ENCODE measurements around the gene DEPP1.
A peak's percentile ranks its signal among the peaks of the same experiment; 100 is the strongest.
"Not testable (repeated sequence)": the region's sequence is repeated elsewhere in the genome, so short reads cannot be mapped to it uniquely, and the experiment has no call there.

The DEPP1 gene, protein sequence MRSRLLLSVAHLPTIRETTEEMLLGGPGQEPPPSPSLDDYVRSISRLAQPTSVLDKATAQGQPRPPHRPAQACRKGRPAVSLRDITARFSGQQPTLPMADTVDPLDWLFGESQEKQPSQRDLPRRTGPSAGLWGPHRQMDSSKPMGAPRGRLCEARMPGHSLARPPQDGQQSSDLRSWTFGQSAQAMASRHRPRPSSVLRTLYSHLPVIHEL

DNA sequence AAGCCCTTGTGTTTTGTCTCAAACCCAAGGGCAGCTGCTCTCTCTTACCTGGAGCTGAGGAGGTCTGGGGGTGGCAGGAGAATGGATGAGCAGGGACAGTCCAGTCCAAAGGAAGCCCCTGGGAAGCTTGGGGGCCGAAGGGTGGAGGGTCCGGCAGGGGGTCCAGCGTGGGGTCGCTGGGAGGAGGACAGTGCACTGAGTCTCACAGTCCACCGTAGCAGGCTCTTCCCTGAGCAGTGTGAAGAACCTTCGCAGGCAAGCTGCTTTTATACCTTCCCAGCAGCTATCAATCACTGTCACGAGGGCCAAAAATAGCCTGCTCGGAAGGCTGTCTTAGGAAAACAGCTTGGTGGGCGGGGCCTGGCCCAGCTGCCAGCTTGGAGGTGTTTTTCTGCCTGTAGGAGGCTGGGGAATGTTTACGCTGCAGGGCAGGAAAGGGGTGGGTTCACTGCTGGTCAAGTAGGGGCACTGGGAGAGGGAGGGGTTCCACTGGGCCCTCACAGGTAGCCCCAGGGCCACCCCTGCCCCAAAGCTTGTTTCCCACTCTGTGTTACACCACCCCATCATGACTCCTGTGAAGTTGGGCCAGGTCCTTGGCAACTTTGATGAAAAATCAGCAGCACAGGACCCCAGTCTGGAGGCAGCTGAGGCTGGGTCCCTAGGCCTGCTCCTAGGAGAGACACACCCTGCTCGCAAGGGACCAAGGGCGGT lies at the start of gene DEPP1:
TSS of gene DEPP1 (minus strand) at position 240 of the 711 bp plus-strand sequence. CDS start 779 bp downstream, outside the sequence.
- Histone ChIP-seq H3K4me3 (ENCODE audit: low read length) (peak within 1 kb of the TSS; percentile 18), H3K27me3 (ENCODE audit: insufficient read depth, low read length) (no peaks in the 10 kb centered on the region), H3K9me3 (ENCODE audit: low read length) (no peaks in the 10 kb centered on the region), H2AFZ (ENCODE audit: low read depth, low read length) (peak within 1 kb of the TSS; percentile 44), H3K4me1 (ENCODE audit: insufficient read depth, low read length) (peaks cover 39% of the 10 kb centered on the region), H3K36me3 (ENCODE audit: insufficient read depth, low read length) (no peaks in the 10 kb centered on the region)

DNA sequence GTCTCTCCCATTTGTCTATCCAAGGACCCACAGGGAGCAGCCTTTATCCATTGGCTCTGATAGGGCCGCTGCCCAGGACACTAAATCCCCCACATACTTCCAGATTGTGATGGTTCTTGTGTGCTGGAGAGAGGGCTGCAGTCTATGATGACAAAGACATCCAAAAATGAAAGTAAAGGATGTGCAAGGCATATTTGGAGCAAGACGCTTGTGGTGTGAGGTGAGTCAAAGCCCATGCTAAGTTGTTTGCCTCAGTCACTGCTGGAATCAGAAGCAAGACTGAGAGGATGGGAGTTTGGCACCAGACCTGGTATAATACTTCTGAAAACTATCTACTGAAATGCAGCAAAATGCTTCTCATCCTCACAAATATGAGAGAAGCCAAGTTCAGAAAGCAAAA lies 44.8 kb upstream of the DEPP1 start:
- H2AFZ ChIP-seq (ENCODE audit: low read depth, low read length), result no peak overlapping the region
- H3K9me3 ChIP-seq (ENCODE audit: low read length), result no peaks in the 10 kb centered on the region
- H3K27me3 ChIP-seq (ENCODE audit: insufficient read depth, low read length), result no peaks in the 10 kb centered on the region
- H3K36me3 ChIP-seq (ENCODE audit: insufficient read depth, low read length), result no peaks in the 10 kb centered on the region
- no peaks in the 10 kb centered on the region for H3K4me1 ChIP-seq (ENCODE audit: insufficient read depth, low read length)
- H3K4me3 ChIP-seq (ENCODE audit: low read length), result no peak overlapping the region

DNA sequence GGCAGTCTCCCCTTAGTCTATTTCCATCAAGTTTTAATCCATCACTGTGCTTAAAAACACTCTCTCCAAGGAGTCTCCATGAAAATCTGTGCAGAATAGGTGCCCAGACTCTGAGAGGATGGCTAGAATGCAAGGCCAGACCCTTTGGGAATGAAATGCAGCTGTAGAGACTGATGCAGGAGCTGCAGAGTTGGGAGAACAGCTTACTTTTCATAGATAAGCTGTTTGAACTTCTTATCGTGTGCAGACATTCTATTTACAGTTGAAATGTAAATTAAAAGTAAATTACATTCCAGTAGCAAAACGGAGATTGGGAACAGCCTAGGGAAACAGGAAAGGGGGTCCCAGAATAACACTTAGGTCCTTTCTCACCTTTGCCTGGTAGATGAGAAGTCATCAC lies 37.0 kb upstream of the DEPP1 start:
- H3K9me3 ChIP-seq (ENCODE audit: low read length), result no peaks in the 10 kb centered on the region
- H3K27me3 ChIP-seq (ENCODE audit: insufficient read depth, low read length), result no peaks in the 10 kb centered on the region
- H3K4me1 ChIP-seq (ENCODE audit: insufficient read depth, low read length), result no peaks in the 10 kb centered on the region
- no peak overlapping the region for H2AFZ ChIP-seq (ENCODE audit: low read depth, low read length)
- no peaks in the 10 kb centered on the region for H3K36me3 ChIP-seq (ENCODE audit: insufficient read depth, low read length)
- no peak overlapping the region for H3K4me3 ChIP-seq (ENCODE audit: low read length)

DNA sequence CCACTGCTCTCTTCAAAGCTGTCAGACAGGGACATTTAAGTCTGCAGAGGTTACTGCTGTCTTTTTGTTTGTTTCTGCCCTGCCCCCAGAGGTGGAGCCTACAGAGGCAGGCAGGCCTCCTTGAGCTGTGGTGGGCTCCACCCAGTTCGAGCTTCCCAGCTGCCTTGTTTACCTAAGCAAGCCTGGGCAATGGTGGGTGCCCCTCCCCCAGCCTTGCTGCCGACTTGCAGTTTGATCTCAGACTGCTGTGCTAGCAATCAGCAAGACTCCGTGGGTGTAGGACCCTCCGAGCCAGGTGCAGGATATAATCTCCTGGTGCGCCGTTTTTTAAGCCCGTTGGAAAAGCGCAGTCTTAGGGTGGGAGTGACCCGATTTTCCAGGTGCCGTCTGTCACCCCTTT lies 35.9 kb upstream of the DEPP1 start:
- H3K36me3 ChIP-seq (ENCODE audit: insufficient read depth, low read length); H3K27me3 ChIP-seq (ENCODE audit: insufficient read depth, low read length); H3K4me1 ChIP-seq (ENCODE audit: insufficient read depth, low read length); H3K4me3 ChIP-seq (ENCODE audit: low read length); H2AFZ ChIP-seq (ENCODE audit: low read depth, low read length); H3K9me3 ChIP-seq (ENCODE audit: low read length): not testable (repeated sequence)

DNA sequence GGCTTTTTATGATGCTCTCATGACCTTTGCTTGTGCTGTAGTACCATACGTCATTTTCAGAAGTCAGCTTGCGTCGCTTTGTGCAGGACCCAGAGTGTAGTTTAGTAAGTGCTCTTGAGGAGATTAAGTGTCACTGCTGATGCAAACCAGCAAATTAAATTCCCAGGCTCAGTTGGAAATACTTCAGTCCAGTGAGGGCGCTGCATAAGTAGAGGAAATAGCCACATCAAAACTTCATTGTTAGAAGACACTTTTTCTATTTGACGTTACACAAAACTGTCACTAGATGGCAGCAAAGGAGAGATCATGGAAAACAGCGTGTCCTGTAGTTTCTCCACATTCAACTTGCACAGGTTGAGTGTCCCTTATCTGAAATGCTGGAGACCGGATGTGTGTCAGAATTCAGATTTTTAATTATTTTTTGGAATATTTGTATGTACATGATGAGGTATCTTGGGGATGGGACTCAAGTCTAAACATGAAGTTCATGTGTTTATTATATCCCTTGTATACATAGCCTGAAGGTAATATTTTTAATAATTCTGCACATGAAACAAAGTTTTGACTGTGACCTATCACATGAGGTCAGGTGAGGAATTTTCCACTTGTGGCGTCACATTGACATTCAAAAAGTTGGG lies 30.0 kb upstream of the DEPP1 start:
- H2AFZ ChIP-seq (ENCODE audit: low read depth, low read length), result no peak overlapping the region
- H3K9me3 ChIP-seq (ENCODE audit: low read length), result peaks cover 5% of the 10 kb centered on the region
- no peaks in the 10 kb centered on the region for H3K27me3 ChIP-seq (ENCODE audit: insufficient read depth, low read length)
- no peak overlapping the region for H3K4me3 ChIP-seq (ENCODE audit: low read length)
- H3K36me3 ChIP-seq (ENCODE audit: insufficient read depth, low read length), result peaks cover 15% of the 10 kb centered on the region
- H3K4me1 ChIP-seq (ENCODE audit: insufficient read depth, low read length), result no peaks in the 10 kb centered on the region

DNA sequence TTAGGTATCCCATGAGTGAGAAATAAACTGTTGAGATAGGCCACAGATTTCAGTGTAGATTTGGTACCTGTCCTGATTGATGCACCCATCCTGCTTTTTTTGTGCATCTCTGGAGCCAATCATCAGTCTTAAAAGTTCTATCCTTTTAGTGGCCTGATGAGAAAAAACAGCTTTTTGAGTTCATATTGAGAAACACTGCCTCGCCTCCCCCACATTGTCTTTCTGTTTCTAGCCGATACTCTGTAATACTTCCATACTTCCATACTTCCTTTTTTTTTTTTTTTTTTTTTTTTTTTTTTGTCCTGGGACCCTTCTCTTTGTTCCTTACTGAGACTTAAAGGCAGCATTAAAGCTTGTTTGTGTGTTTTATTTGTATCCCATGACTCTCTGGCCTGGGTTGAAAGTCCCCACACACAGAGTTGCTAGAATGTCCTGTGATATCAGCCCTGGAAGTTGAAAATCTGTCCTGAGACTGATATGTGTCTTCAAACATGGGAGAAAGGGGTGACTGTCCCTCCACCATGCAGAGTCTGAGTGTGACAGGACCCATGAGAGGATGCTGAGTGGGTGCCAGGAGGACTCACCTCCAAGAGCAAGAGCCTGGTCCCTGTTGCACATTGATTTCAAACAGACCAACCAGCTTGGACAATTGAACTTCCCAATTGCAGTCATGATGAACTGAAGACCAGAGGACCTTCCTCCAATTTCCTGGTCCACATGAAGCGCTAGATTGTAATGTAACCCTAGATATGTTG lies 27.8 kb upstream of the DEPP1 start:
- Histone ChIP-seq H3K9me3 (ENCODE audit: low read length) (peaks cover 10% of the 10 kb centered on the region), H2AFZ (ENCODE audit: low read depth, low read length) (no peak overlapping the region), H3K27me3 (ENCODE audit: insufficient read depth, low read length) (no peaks in the 10 kb centered on the region), H3K4me3 (ENCODE audit: low read length) (no peak overlapping the region), H3K4me1 (ENCODE audit: insufficient read depth, low read length) (peaks cover 5% of the 10 kb centered on the region), H3K36me3 (ENCODE audit: insufficient read depth, low read length) (peaks cover 21% of the 10 kb centered on the region)

DNA sequence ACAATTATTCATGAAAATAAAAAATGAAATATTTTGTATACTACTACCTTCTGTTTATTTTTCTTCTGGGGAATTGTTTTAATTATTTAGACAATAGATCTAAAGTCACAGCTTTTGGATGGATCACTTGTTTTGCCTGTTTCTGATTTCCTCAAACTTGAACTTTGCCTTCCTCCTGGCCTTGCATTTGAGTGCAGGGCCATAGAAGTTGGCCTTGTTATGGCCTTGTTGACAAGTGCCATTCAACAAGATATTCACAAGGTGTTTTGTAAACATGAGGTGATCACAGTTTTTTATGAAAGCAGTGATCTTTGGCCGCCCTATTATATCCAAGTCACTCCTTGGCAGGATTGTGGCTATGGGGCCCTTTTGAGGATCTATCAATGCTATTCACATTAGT lies 26.7 kb upstream of the DEPP1 start:
- Histone ChIP-seq H3K4me1 (ENCODE audit: insufficient read depth, low read length) (peaks cover 7% of the 10 kb centered on the region), H2AFZ (ENCODE audit: low read depth, low read length) (no peak overlapping the region), H3K27me3 (ENCODE audit: insufficient read depth, low read length) (no peaks in the 10 kb centered on the region), H3K9me3 (ENCODE audit: low read length) (peaks cover 10% of the 10 kb centered on the region), H3K36me3 (ENCODE audit: insufficient read depth, low read length) (peaks cover 21% of the 10 kb centered on the region), H3K4me3 (ENCODE audit: low read length) (no peak overlapping the region)

DNA sequence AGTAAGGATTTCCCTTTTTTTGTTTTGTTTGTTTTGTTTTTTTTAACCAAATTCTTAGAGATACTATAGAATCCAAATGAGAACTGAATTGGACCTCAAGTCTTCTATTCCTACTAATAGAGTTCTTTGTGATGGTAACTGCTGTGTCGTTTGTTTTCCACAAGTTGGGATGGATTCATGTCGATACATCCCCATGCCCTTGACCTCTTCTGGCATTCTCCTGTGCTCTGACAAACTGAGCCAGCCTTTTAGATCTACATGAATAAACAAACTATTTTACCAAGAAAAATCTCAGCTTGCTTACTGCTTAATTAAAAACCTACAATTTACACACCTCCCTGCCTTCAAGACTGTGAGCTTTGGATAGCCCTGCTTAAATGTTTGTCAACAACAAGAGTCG lies 26.1 kb upstream of the DEPP1 start:
- H3K36me3 ChIP-seq (ENCODE audit: insufficient read depth, low read length), result peaks cover 21% of the 10 kb centered on the region
- H3K9me3 ChIP-seq (ENCODE audit: low read length), result peaks cover 10% of the 10 kb centered on the region
- H3K4me3 ChIP-seq (ENCODE audit: low read length), result no peak overlapping the region
- H3K4me1 ChIP-seq (ENCODE audit: insufficient read depth, low read length), result peaks cover 12% of the 10 kb centered on the region
- H2AFZ ChIP-seq (ENCODE audit: low read depth, low read length), result no peak overlapping the region
- no peaks in the 10 kb centered on the region for H3K27me3 ChIP-seq (ENCODE audit: insufficient read depth, low read length)

DNA sequence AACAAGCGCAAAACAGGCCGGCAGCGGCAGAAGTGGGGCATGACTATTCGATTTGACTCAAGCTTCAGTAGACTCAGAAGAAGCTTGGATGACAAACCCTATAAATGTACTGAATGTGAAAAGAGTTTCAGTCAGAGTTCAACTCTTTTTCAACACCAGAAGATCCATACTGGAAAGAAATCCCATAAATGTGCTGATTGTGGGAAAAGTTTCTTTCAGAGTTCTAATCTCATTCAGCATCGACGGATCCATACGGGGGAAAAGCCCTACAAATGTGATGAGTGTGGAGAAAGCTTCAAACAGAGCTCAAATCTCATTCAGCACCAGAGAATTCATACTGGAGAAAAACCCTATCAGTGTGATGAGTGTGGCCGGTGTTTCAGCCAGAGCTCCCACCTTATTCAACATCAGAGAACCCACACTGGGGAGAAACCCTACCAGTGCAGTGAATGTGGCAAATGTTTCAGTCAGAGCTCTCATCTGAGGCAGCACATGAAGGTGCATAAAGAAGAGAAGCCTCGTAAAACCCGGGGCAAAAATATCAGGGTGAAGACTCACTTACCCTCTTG lies 24.9 kb upstream of the DEPP1 start:
- peaks cover 10% of the 10 kb centered on the region for H3K9me3 ChIP-seq (ENCODE audit: low read length)
- peaks cover 21% of the 10 kb centered on the region for H3K36me3 ChIP-seq (ENCODE audit: insufficient read depth, low read length)
- no peaks in the 10 kb centered on the region for H3K27me3 ChIP-seq (ENCODE audit: insufficient read depth, low read length)
- H2AFZ ChIP-seq (ENCODE audit: low read depth, low read length), result no peak overlapping the region
- H3K4me1 ChIP-seq (ENCODE audit: insufficient read depth, low read length), result peaks cover 12% of the 10 kb centered on the region
- no peak overlapping the region for H3K4me3 ChIP-seq (ENCODE audit: low read length)

DNA sequence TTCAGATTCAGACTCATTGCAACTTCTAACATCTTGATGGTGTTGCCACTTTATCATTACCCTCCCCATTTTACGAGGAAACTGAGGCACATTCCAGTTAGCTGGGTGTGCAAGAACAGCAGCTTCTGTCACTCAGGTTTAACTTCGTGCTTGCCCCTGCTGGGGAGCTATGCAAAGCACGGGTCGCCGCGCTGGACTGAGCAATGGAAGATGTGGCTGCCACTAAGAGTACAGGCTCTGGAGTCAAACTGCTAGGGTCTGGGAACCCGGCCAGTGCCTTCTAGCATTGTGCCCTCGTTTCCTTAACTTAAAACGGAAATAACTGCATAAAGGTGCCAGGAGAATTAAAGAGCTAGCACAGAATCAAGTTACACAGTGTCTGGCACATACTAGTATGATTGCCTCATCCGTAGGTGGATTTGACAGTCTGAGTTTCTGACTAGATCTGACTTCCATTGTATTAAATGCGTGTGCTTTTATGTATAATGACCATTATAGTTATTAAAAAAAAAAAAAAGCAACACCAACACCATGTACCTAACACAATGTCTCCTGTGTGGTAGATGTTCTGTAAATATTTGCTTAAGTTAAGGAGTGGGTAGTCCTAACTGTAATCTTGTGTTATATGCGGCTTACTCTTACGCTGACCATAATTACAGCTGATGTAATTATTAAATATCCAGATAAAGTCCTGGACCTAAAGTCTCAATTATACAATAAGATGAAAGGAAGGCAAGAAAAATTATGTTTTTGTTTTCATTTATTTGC lies 23.0 kb upstream of the DEPP1 start:
- H3K4me3 ChIP-seq (ENCODE audit: low read length), result peak overlapping the region; percentile 62
- peaks cover 21% of the 10 kb centered on the region for H3K36me3 ChIP-seq (ENCODE audit: insufficient read depth, low read length)
- peaks cover 10% of the 10 kb centered on the region for H3K9me3 ChIP-seq (ENCODE audit: low read length)
- H2AFZ ChIP-seq (ENCODE audit: low read depth, low read length), result peak overlapping the region; percentile 4
- no peaks in the 10 kb centered on the region for H3K27me3 ChIP-seq (ENCODE audit: insufficient read depth, low read length)
- peaks cover 12% of the 10 kb centered on the region for H3K4me1 ChIP-seq (ENCODE audit: insufficient read depth, low read length)

DNA sequence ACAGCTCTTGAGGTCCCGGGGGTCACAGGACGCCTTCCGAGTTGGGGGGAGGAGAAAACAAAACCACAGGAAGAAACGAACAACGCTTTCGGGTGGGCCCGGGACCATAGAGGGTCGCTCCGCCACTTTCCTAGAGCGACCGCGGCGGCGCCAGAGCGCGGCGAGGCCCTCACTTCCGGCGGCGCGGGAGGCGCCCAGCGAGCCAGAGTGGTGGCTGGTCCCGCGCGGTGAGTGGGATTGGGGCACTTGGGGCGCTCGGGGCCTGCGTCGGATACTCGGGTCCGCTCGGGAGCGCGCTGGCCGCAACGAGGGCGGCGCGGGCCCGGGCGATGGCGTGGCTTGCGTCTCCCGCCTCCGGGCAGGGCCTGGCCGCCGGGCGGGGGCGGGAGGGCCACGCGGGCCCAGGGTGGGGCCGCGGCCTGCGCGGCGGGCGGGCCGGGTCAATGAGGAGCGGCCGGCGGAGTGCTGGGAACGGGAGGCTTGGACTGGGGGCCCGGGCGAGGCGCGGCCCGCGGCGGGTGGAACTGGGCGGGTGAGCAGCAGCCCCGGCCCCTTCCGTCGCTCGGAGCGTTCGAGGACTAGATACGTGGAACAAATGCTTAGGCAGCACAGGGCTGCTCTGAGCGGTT lies 22.3 kb upstream of the DEPP1 start, which contains the start of gene ZNF22:
TSS of gene ZNF22 (plus strand) at position 172 of the 629 bp plus-strand sequence. CDS start 2,446 bp downstream, outside the sequence.
- Histone ChIP-seq H3K9me3 (ENCODE audit: low read length) (peaks cover 10% of the 10 kb centered on the region), H3K4me1 (ENCODE audit: insufficient read depth, low read length) (peaks cover 12% of the 10 kb centered on the region), H3K4me3 (ENCODE audit: low read length) (peak within 1 kb of the TSS; percentile 62), H3K36me3 (ENCODE audit: insufficient read depth, low read length) (peaks cover 21% of the 10 kb centered on the region), H3K27me3 (ENCODE audit: insufficient read depth, low read length) (no peaks in the 10 kb centered on the region), H2AFZ (ENCODE audit: low read depth, low read length) (peak within 1 kb of the TSS; percentile 24)
